K562 (cell line): ENCODE results near the gene PRXL2B. TPM values are rescaled to one million over a fixed set of nuclear protein-coding genes. Genes with fewer than 3 reads are reported as not detected.

Experiments
- CREBBP ChIP-seq: IDR thresholded peaks from one replicate; pipeline ENCODE4 v1.6.1; 2012; ENCODE audit warnings: low read depth, mild to moderate bottlenecking, control low read depth, inconsistent platforms, low read length
- E2F3 ChIP-seq: fragments of 250-450 bp; sonication (Bioruptor Pico); IDR thresholded peaks from 2 replicates; pipeline ENCODE4 v1.4.0; 2020; ENCODE audit warnings: mild to moderate bottlenecking
- ETV1 ChIP-seq: fragments of 450-650 bp; conservative IDR thresholded peaks from 2 replicates; pipeline ENCODE4 v1.6.1; 2016; ENCODE audit warnings: missing genetic modification characterization, control low read depth, low read depth, missing compliant biosample characterization
- RAD21 ChIP-seq, 2 experiments: fragments of 250-450 bp in 1 of 2; fragments of 450-650 bp in 1 of 2; sonication (Bioruptor Pico) in 1 of 2; formaldehyde crosslinking in 1 of 2; IDR thresholded peaks in 1 of 2; conservative IDR thresholded peaks in 1 of 2; 2 replicates each; pipeline versions ENCODE4 v1.4.0 to v1.8.0; 2020 to 2022; ENCODE audit warnings: mild to moderate bottlenecking in 2 of 2, moderate library complexity in 1 of 2
- RFX5 ChIP-seq: IDR thresholded peaks from 2 replicates; pipeline ENCODE4 v1.6.1; 2011; ENCODE audit warnings: low read depth, mild to moderate bottlenecking, improper control_type of control experiment, low read length
- SRSF1 ChIP-seq: fragments of 200-400 bp; formaldehyde crosslinking; IDR thresholded peaks from 2 replicates; pipeline ENCODE4 v1.6.1; 2017; ENCODE audit warnings: mild to moderate bottlenecking, low read depth, low read length, moderate library complexity
- WHSC1 ChIP-seq: IDR thresholded peaks from one replicate; pipeline ENCODE4 v1.6.1; 2012; ENCODE audit warnings: low read length, control low read depth, inconsistent platforms
- ZNF445 ChIP-seq: fragments of 250-450 bp; sonication (Bioruptor Pico); IDR thresholded peaks from 2 replicates; pipeline ENCODE4 v1.4.0; 2020; ENCODE audit warnings: low read depth, mild to moderate bottlenecking, moderate library complexity
- ZNF57 ChIP-seq: fragments of 450-650 bp; formaldehyde crosslinking; IDR thresholded peaks from 2 replicates; pipeline ENCODE4 v1.4.0; 2020; ENCODE audit warnings: mild to moderate bottlenecking, moderate library complexity
- polyA plus RNA-seq, 8 experiments: library from polyadenylated mRNA; depleted of rRNA in 4 of 8; stranded (reverse) in 5 of 8; unstranded in 3 of 8; fragments of >200 nt; fragmentation: Nextera tagmentation in 2 of 8; fragmentation: Illumina TruSeq in 1 of 8; extraction: Ambion mirVana in 2 of 8; extraction: Trizol in 1 of 8; gene quantifications; 2 replicates each; pipeline versions ENCODE4 v1.2.1 to v1.2.3, GENCODE V29; 2011 to 2014; ENCODE audit warnings: inconsistent platforms in 1 of 8, missing spikeins in 1 of 8
- total RNA-seq, 7 experiments: library from RNA; depleted of rRNA in 6 of 7; stranded (reverse); fragments of >200 nt in 6 of 7; fragmentation: Illumina TruSeq in 2 of 7; extraction: Trizol in 2 of 7; gene quantifications; 2 replicates each; pipeline versions ENCODE4 v1.2.1 to v1.2.3, GENCODE V29; 2011 to 2021; ENCODE audit warnings: low replicate concordance in 1 of 7
- TF ChIP-seq, protein P1 (sequence below): sonication (generic); formaldehyde crosslinking; IDR thresholded peaks from 2 replicates; pipeline ENCODE4 v1.8.0; 2022; ENCODE audit warnings: missing genetic modification reagents, mild to moderate bottlenecking, borderline replicate concordance
- TF ChIP-seq, protein P2 (sequence below): fragments of 250-450 bp; sonication (Bioruptor Pico); IDR thresholded peaks from 2 replicates; pipeline ENCODE4 v1.5.0; 2021; ENCODE audit warnings: mild to moderate bottlenecking, borderline replicate concordance
- TF ChIP-seq, protein P3 (sequence below), 2 experiments: fragments of 450-650 bp; conservative IDR thresholded peaks; 2 replicates each; pipeline ENCODE4 v1.6.1; 2017; ENCODE audit warnings: mild to moderate bottlenecking in 2 of 2, moderate library complexity in 2 of 2
- TF ChIP-seq, protein P4 (sequence below): fragments of 250-450 bp; sonication (Bioruptor Pico); IDR thresholded peaks from 2 replicates; pipeline ENCODE4 v1.5.1; 2021; ENCODE audit warnings: mild to moderate bottlenecking
- TF ChIP-seq, protein P5 (sequence below): fragments of 250-450 bp; sonication (Bioruptor Pico); IDR thresholded peaks from 2 replicates; pipeline ENCODE4 v1.5.0; 2021

The PRXL2B gene
- total and polyA plus RNA-seq, 9 of the 15 experiments (the other 6 are each of a cell fraction or from before 2014, with no cell fraction given): 0.99 to 25.3 (median 11.8) TPM

DNA sequence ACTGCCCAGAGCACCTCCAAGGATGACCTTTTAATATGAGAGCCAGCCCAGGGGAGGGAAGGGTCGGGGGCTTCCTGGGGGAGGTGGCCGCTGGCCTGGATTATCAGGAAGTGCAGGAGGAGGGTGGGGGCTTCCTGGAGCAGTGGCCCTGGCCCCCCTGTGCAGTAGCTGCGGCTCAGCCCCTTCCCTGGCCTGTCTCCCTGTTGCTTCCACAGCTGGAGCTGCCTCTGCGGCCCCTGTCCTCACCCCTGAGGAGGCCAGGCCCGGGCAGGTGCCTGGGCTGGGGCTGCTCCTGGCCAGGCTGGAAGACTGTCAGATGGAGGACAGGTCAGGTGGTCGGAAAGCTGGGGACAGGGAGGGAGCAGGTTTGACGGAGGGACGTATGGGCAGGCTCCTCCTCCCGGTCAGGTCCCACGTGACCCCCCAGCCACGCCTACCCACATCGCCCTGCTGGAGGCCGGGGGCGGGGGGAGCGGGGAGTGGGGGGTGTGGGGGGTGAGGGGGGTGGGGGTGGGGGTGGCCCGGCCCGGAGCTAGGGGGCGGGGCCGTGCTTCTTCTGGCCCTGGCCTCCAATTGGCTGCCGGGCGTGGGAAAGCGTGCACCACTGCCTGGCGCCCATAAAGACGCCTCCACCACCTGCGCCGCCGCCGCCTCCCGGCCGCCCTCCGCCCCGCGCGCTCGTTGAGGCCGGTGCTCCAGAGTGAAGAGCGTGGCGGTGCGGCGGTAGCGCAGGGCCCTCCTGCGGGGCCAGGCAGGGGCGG lies 40.6 kb upstream of the PRXL2B start (continued):
- TF ChIP-seq, protein P1, sequence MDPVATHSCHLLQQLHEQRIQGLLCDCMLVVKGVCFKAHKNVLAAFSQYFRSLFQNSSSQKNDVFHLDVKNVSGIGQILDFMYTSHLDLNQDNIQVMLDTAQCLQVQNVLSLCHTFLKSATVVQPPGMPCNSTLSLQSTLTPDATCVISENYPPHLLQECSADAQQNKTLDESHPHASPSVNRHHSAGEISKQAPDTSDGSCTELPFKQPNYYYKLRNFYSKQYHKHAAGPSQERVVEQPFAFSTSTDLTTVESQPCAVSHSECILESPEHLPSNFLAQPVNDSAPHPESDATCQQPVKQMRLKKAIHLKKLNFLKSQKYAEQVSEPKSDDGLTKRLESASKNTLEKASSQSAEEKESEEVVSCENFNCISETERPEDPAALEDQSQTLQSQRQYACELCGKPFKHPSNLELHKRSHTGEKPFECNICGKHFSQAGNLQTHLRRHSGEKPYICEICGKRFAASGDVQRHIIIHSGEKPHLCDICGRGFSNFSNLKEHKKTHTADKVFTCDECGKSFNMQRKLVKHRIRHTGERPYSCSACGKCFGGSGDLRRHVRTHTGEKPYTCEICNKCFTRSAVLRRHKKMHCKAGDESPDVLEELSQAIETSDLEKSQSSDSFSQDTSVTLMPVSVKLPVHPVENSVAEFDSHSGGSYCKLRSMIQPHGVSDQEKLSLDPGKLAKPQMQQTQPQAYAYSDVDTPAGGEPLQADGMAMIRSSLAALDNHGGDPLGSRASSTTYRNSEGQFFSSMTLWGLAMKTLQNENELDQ (CRISPR knock-in tag): no peak
- TF ChIP-seq, protein P2, sequence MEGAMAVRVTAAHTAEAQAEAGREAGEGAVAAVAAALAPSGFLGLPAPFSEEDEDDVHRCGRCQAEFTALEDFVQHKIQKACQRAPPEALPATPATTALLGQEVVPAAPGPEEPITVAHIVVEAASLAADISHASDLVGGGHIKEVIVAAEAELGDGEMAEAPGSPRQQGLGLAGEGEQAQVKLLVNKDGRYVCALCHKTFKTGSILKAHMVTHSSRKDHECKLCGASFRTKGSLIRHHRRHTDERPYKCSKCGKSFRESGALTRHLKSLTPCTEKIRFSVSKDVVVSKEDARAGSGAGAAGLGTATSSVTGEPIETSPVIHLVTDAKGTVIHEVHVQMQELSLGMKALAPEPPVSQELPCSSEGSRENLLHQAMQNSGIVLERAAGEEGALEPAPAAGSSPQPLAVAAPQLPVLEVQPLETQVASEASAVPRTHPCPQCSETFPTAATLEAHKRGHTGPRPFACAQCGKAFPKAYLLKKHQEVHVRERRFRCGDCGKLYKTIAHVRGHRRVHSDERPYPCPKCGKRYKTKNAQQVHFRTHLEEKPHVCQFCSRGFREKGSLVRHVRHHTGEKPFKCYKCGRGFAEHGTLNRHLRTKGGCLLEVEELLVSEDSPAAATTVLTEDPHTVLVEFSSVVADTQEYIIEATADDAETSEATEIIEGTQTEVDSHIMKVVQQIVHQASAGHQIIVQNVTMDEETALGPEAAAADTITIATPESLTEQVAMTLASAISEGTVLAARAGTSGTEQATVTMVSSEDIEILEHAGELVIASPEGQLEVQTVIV (CRISPR knock-in tag): no peak
- no peak for TF ChIP-seq RAD21 (CRISPR knock-in tag; conservative IDR thresholded peaks at IDR 0.05 in 1 of 2, IDR thresholded peaks at IDR 0.05 in 1 of 2)
- no peak for TF ChIP-seq WHSC1
- TF ChIP-seq, protein P3, sequence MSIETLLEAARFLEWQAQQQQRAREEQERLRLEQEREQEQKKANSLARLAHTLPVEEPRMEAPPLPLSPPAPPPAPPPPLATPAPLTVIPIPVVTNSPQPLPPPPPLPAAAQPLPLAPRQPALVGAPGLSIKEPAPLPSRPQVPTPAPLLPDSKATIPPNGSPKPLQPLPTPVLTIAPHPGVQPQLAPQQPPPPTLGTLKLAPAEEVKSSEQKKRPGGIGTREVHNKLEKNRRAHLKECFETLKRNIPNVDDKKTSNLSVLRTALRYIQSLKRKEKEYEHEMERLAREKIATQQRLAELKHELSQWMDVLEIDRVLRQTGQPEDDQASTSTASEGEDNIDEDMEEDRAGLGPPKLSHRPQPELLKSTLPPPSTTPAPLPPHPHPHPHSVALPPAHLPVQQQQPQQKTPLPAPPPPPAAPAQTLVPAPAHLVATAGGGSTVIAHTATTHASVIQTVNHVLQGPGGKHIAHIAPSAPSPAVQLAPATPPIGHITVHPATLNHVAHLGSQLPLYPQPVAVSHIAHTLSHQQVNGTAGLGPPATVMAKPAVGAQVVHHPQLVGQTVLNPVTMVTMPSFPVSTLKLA (conservative IDR thresholded peaks at IDR 0.05): peak in 1 of 2 experiments; percentile 72; a peak in 1 of 4 replicates
- no peak for TF ChIP-seq CREBBP
- TF ChIP-seq SRSF1: 0 out of 2 replicates have a peak, but pooled peaks have one; percentile 77
- no peak for TF ChIP-seq ZNF57 (CRISPR knock-in tag)
- TF ChIP-seq, protein P4, sequence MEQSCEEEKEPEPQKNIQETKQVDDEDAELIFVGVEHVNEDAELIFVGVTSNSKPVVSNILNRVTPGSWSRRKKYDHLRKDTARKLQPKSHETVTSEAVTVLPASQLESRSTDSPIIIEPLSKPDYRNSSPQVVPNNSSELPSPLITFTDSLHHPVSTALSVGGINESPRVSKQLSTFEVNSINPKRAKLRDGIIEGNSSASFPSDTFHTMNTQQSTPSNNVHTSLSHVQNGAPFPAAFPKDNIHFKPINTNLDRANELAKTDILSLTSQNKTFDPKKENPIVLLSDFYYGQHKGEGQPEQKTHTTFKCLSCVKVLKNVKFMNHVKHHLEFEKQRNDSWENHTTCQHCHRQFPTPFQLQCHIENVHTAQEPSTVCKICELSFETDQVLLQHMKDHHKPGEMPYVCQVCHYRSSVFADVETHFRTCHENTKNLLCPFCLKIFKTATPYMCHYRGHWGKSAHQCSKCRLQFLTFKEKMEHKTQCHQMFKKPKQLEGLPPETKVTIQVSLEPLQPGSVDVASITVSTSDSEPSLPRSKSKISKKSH (CRISPR knock-in tag): no peak
- TF ChIP-seq ZNF445 (CRISPR knock-in tag): no peak
- no peak for TF ChIP-seq RFX5
- TF ChIP-seq E2F3 (CRISPR knock-in tag): no peak
- TF ChIP-seq, protein P5, sequence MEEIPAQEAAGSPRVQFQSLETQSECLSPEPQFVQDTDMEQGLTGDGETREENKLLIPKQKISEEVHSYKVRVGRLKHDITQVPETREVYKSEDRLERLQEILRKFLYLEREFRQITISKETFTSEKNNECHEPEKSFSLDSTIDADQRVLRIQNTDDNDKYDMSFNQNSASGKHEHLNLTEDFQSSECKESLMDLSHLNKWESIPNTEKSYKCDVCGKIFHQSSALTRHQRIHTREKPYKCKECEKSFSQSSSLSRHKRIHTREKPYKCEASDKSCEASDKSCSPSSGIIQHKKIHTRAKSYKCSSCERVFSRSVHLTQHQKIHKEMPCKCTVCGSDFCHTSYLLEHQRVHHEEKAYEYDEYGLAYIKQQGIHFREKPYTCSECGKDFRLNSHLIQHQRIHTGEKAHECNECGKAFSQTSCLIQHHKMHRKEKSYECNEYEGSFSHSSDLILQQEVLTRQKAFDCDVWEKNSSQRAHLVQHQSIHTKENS (CRISPR knock-in tag): no peak
- TF ChIP-seq ETV1 (tag): no peak
